HL-60 (cell line): ENCODE data around the gene FAM78A.

Experiments
- DNase-seq, 2 experiments: peaks; one replicate each; pipeline ENCODE4 v3.0.0-alpha.2; 2010 to 2020; ENCODE audit warnings: low read depth in 1 of 2, low spot score in 1 of 2
- H3K27ac ChIP-seq: fragments of 250-450 bp; sonication (Bioruptor Pico); replicated peaks from 2 replicates; pipeline ENCODE4 v1.5.1; 2020; ENCODE audit warnings: mild to moderate bottlenecking, moderate library complexity
- H3K27me3 ChIP-seq: fragments of 250-450 bp; sonication (Bioruptor Pico); 2 replicates; pipeline ENCODE4 v1.5.1; 2021; ENCODE audit warnings: mild to moderate bottlenecking, moderate library complexity; ENCODE audit not compliant: insufficient read depth, poor library complexity, severe bottlenecking
- H3K4me3 ChIP-seq: replicated peaks from 2 replicates; pipeline ENCODE4 v1.5.1; 2011; ENCODE audit warnings: mild to moderate bottlenecking, control low read depth, low read length; ENCODE audit not compliant: insufficient read depth
- CTCF ChIP-seq: IDR thresholded peaks from one replicate; pipeline ENCODE4 v1.5.1; 2011; ENCODE audit warnings: low read length, control low read depth, inconsistent platforms; ENCODE audit not compliant: insufficient read depth
- GABPA ChIP-seq: IDR thresholded peaks from 2 replicates; pipeline ENCODE4 v1.6.1; 2012; ENCODE audit warnings: low read depth
- POLR2AphosphoS5 ChIP-seq: IDR thresholded peaks from 2 replicates; pipeline ENCODE4 v1.6.1; 2012; ENCODE audit warnings: low read depth
- REST ChIP-seq: IDR thresholded peaks from 2 replicates; pipeline ENCODE4 v1.6.1; 2012; ENCODE audit warnings: low read depth; ENCODE audit not compliant: insufficient replicate concordance
- SPI1 ChIP-seq: IDR thresholded peaks from 2 replicates; pipeline ENCODE4 v1.6.1; 2012; ENCODE audit warnings: low read depth, mild to moderate bottlenecking, borderline replicate concordance

FAM78A gene

GRCh38 chr9:131277910-131278701 is 1.8 kb upstream of the FAM78A start:
- TF ChIP-seq POLR2AphosphoS5 (no peak), GABPA (peak; percentile 60), SPI1 (peak; percentile 16; the same call in 1 of the 2 replicates), REST (no peak), CTCF (no peak)
- Histone ChIP-seq H3K27ac (peak overlapping the region; percentile 52), H3K4me3 (peak overlapping the region; percentile 63), H3K27me3 (peaks cover 11% of the 10 kb centered on the region)
- DNase-seq: peak; percentile 63 to 90

- H3K4me3 ChIP-seq: peak overlapping the region; percentile 63
- DNase-seq: no peak
- no peak for TF ChIP-seq GABPA
- peaks cover 10% of the 10 kb centered on the region for H3K27me3 ChIP-seq
- peak overlapping the region; percentile 72 for H3K27ac ChIP-seq
Observed at GRCh38 chr9:131277287-131277909, 1.1 kb upstream of the FAM78A start.

- TF ChIP-seq REST (no peak), CTCF (no peak), POLR2AphosphoS5 (no peak), GABPA (no peak), SPI1 (no peak)
- DNase-seq: peak in 1 of 2 experiments; percentile 24
- H3K27me3 ChIP-seq: peaks cover 5% of the 10 kb centered on the region
Observed at GRCh38 chr9:131276891-131277286, 579 bp upstream of the FAM78A start.

GRCh38 chr9:131275332-131276093 is 797 bp downstream of the FAM78A start:
- H3K27ac ChIP-seq: peak overlapping the region; percentile 95
- TF ChIP-seq SPI1 (no peak), CTCF (no peak), REST (no peak), GABPA (no peak), POLR2AphosphoS5 (no peak; the same call in none of the 2 replicates)
- peak; percentile 57 to 63 for DNase-seq
- peak overlapping the region; percentile 63 for H3K4me3 ChIP-seq
- no peaks in the 10 kb centered on the region for H3K27me3 ChIP-seq

More at GRCh38 chr9:131276891-131277286, 579 bp upstream of the FAM78A start:
- Histone ChIP-seq H3K4me3 (peak overlapping the region; percentile 63), H3K27ac (peak overlapping the region; percentile 95)
